Body of pancreas (tissue), 4 donors: ENCODE data around the gene HAUS7. TPM values are rescaled to one million over a fixed set of nuclear protein-coding genes. Genes with fewer than 3 reads are reported as not detected.

Experiments
- ATAC-seq: fragments of 150-250 bp; one replicate; pipeline ENCODE4 v1.9.1; 2016
- DNase-seq, 4 donors: peaks; one replicate each; pipeline ENCODE4 v3.0.0-alpha.2; 2019
- H3K27ac ChIP-seq, 4 donors: fragments of 200-600 bp; sonication (generic); 1 replicate in 3 of 4; 2 replicates in 1 of 4; pipeline versions ENCODE4 v1.5.1 to v1.6.1; 2016 to 2019; ENCODE audit warnings: mild to moderate bottlenecking in 1 of 4, mixed read lengths in 1 of 4, moderate library complexity in 1 of 4
- H3K27me3 ChIP-seq, 2 donors: fragments of 200-600 bp; sonication (generic); one replicate each; pipeline ENCODE4 v1.6.0; 2016; ENCODE audit warnings: mild to moderate bottlenecking in 1 of 2
- H3K36me3 ChIP-seq, 2 donors: fragments of 200-600 bp; sonication (generic); replicated peaks in 1 of 2; 2 replicates each; pipeline ENCODE4 v1.5.1; 2016; ENCODE audit warnings: low read depth in 2 of 2; ENCODE audit not compliant: insufficient read depth in 1 of 2
- H3K4me1 ChIP-seq: fragments of 200-600 bp; sonication (generic); one replicate; pipeline ENCODE4 v1.6.0; 2016
- H3K4me3 ChIP-seq, 2 donors: fragments of 200-600 bp; sonication (generic); 1 replicate in 1 of 2; 2 replicates in 1 of 2; pipeline ENCODE4 v1.5.1; 2016 to 2019
- H3K9me3 ChIP-seq, 3 donors: fragments of 200-600 bp; sonication (generic); 1 replicate in 2 of 3; 2 replicates in 1 of 3; pipeline ENCODE4 v1.5.1; 2016
- POLR2A ChIP-seq, 3 donors: fragments of 450-650 bp; IDR thresholded peaks; one replicate each; pipeline ENCODE4 v1.6.1; 2016; ENCODE audit warnings: antibody characterized with exemption in 3 of 3, mild to moderate bottlenecking in 2 of 3
- WGBS, 2 donors: methylation state at CpG; one replicate each; pipeline ENCODE4 v1.1.5; 2017; 5-methylcytosine and 5-hydroxymethylcytosine counted together
- intact Hi-C: fragments of 100-400 bp; cut with DNase I; formaldehyde crosslinking; loops from one replicate; pipeline ENCODE4 v1.15.1; 2023
- total RNA-seq, 2 donors: library from RNA; depleted of rRNA; stranded (reverse); fragments of >200 nt; gene quantifications; one replicate each; pipeline ENCODE4 v1.1.0, GENCODE V29; 2016
- TF ChIP-seq, protein P1 (sequence below), 7 experiments: fragments of 450-650 bp in 4 of 7; fragments of 200-600 bp in 3 of 7; sonication (generic) in 3 of 7; IDR thresholded peaks; one replicate each; pipeline ENCODE4 v1.5.1; 2016 to 2019; ENCODE audit warnings: antibody characterized with exemption in 7 of 7

The HAUS7 gene
- total RNA-seq, 2 donors from 2014 or later, result 3.1 to 38.2 TPM

- Histone ChIP-seq H3K27ac (no peak overlapping the region), H3K36me3 (no peaks in the 10 kb centered on the region), H3K4me3 (no peak overlapping the region), H3K4me1 (no peaks in the 10 kb centered on the region), H3K27me3 (no peaks in the 10 kb centered on the region), H3K9me3 (no peaks in the 10 kb centered on the region)
- intact Hi-C loops, result no loop called here
- TF ChIP-seq, protein P1, sequence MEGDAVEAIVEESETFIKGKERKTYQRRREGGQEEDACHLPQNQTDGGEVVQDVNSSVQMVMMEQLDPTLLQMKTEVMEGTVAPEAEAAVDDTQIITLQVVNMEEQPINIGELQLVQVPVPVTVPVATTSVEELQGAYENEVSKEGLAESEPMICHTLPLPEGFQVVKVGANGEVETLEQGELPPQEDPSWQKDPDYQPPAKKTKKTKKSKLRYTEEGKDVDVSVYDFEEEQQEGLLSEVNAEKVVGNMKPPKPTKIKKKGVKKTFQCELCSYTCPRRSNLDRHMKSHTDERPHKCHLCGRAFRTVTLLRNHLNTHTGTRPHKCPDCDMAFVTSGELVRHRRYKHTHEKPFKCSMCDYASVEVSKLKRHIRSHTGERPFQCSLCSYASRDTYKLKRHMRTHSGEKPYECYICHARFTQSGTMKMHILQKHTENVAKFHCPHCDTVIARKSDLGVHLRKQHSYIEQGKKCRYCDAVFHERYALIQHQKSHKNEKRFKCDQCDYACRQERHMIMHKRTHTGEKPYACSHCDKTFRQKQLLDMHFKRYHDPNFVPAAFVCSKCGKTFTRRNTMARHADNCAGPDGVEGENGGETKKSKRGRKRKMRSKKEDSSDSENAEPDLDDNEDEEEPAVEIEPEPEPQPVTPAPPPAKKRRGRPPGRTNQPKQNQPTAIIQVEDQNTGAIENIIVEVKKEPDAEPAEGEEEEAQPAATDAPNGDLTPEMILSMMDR (IDR thresholded peaks at IDR 0.05), result no peak
- TF ChIP-seq POLR2A (IDR thresholded peaks at IDR 0.05), result no peak
- DNase-seq, result no peak
- no peak for ATAC-seq
- 84% methylated on average over 6 of the region's 18 CpGs; no CpG with 5 or more reads in 1 of the 2 donors for whole genome bisulfite sequencing, 2 donors
Measured at GRCh38 chrX:153457136-153457825, 13.1 kb downstream of the HAUS7 start.

DNA sequence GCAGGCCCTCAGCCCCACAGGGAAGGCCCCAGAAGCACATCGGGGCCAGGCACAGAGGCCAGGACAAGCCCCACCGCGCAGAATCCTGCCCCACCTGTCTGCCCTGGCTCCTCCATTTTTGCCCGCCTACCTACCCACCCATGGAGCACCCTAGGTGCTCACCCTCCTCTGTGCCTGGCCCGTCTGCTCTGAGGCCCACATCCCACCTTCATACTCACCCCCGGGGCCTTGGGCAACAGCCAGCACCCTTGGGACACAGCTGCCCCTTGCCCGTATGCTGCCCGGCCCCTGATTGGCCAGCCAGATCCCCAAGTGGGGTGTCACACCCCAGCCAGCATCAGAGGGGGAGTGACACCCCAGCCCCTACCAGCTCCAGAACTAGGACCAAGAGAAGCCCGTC lies 13.7 kb downstream of the HAUS7 start:
- Histone ChIP-seq H3K9me3 (no peaks in the 10 kb centered on the region), H3K4me1 (no peaks in the 10 kb centered on the region), H3K27ac (no peak overlapping the region), H3K27me3 (no peaks in the 10 kb centered on the region), H3K4me3 (no peak overlapping the region), H3K36me3 (no peaks in the 10 kb centered on the region)
- intact Hi-C loops, result no loop called here
- DNase-seq, result no peak
- no peak for ATAC-seq
- WGBS, 2 donors, result 90% methylated on average over 3 of the region's 9 CpGs; no CpG with 5 or more reads in 1 of the 2 donors
- no peak for TF ChIP-seq POLR2A (IDR thresholded peaks at IDR 0.05)
- TF ChIP-seq, protein P1 (IDR thresholded peaks at IDR 0.05), result no peak

- no peak overlapping the region for H3K27ac ChIP-seq
- DNase-seq (no peak), ATAC-seq (no peak)
- H3K4me3 ChIP-seq, result no peak overlapping the region
- H3K9me3 ChIP-seq, result no peaks in the 10 kb centered on the region
- TF ChIP-seq, protein P1 (IDR thresholded peaks at IDR 0.05), result no peak
- 82 to 87% methylated on average over 2 to 11 of the region's 12 CpGs for WGBS, 2 donors
- H3K36me3 ChIP-seq, result no peaks in the 10 kb centered on the region
- intact Hi-C loops, result no loop called here
- no peaks in the 10 kb centered on the region for H3K4me1 ChIP-seq
- H3K27me3 ChIP-seq, result no peaks in the 10 kb centered on the region
Measured at GRCh38 chrX:153456161-153456560, 14.2 kb downstream of the HAUS7 start.

GRCh38 chrX:153455571-153455970 lies 14.8 kb downstream of the HAUS7 start:
- H3K4me3 ChIP-seq, result no peak overlapping the region
- H3K27me3 ChIP-seq, result no peaks in the 10 kb centered on the region
- H3K36me3 ChIP-seq, result no peaks in the 10 kb centered on the region
- ATAC-seq, result no peak
- no peak overlapping the region for H3K27ac ChIP-seq
- no peak for TF ChIP-seq POLR2A (IDR thresholded peaks at IDR 0.05)
- TF ChIP-seq, protein P1 (IDR thresholded peaks at IDR 0.05), result no peak
- intact Hi-C loops, result no loop called here
- H3K4me1 ChIP-seq, result no peaks in the 10 kb centered on the region
- H3K9me3 ChIP-seq, result no peaks in the 10 kb centered on the region
- DNase-seq, result no peak
- 89 to 100% methylated on average over 3 to 7 of the region's 16 CpGs for WGBS, 2 donors
